Daoy (cell line): ENCODE measurements around the gene SLC25A53. TPM values are rescaled to one million over a fixed set of nuclear protein-coding genes. Genes with fewer than 3 reads are reported as not detected.

Experiments
- DNase-seq: peaks from one replicate; pipeline ENCODE4 v3.0.0-alpha.2; 2015; ENCODE audit warnings: low read depth
- total RNA-seq: library from RNA; depleted of rRNA; stranded (reverse); fragments of >200 nt; shearing (Covaris generic); gene quantifications from 2 replicates; pipeline ENCODE4 v1.2.3, GENCODE V29; 2014; rRNA removed

SLC25A53 gene, protein sequence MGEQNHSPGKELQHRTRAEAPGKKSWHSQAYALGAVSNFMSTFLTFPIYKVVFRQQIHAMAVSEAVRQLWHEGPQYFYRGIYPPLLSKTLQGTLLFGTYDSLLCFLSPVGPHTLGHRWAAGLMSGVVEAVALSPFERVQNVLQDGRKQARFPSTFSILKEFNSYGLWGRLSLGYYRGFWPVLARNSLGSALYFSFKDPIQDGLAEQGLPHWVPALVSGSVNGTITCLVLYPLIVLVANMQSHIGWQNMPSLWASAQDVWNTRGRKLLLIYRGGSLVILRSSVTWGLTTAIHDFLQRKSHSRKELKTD
- total RNA-seq, result 10.2 and 22.7 TPM in 2 replicates

DNA sequence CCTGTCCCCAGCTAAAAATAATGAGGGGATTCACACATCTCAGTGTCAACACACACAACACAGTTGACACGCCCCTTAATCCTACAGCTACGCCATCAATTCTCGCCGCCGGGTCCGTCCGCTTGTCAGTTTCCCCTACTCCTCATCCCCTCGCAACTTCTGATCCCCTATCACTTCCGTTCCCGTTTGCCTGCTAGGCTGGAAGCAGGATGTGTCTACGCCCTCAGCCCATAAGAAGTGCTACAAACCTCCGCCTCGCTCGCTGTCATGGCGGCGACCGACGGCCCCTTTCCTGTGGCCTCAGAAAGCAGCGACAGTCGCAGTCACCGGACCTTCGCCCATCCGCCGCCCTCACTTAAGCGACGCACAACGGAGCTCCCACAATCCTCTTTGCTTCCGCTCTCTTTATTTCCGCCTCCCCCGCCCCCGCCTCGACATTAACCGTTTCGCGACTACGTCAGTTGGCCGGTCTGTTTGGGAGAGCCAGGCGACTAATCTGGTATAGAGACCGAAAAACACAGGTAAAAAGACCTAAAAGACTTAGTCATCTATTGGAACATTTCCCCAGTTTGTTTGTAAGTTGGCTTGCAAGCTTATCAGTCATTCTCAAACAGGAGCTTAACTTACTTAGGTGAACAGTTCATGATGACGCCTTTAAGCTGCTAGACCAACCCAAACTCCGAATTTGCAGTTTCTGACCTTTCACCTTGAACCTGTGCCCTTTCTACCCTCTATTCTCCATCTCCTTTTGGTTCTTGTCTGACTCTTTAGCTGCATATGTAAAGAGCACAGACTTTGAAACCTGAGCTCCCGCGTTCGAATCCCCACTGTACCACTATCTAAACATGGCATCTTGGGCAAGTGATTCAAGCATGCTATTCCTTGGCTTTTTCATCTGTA, at the start of gene SLC25A53:
SLC25A53 (minus strand) TSS at position 380 of the 900 bp plus-strand sequence. CDS start 51,752 bp downstream, outside the sequence.
- peak; percentile 82 for DNase-seq

DNA sequence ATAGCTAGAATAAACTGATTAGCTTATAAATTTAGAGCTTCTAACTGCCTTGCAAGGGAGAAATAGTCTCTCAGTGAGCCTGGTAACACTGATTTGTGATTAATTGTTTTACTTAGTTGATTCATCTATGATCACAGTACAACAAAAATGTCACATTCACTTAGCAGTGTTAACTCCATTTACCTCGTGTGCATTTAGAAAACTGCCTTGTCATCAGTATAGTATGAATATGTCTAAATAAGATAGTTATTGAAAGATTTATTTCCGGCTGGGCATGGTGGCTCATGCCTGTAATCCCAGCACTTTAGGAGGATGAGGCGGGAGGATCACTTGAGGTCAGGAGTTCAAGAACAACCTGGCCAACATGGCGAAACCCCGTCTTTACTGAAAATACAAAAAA, 48.7 kb upstream of the SLC25A53 start:
- DNase-seq, result no peak

DNA sequence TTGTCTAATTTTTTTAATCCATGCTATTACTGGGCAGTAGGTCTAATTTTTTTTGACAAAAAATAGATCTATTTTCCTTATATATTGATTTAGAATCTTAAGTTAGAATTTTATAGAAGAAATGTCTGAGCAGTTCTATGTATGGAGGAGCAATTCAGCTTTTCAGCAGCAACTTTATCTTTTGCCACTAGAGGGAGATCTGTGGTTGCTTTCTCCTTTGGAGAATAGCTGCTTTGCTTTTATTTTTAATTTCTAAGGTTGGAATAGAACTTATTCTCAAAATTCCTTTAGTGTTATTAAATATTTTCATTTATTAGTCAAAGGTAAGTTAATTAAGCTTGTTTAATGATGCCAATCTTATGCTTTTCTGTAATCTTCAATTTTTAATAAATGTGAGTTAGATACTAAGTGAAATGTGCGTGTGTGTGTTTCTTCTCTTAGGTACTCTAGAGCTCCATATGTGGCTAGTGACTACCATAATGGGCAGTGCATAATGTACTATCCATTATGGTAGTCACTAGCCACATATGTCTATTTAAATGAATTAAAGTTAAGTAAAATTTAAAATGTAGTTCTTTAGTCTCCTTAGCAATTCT, 38.8 kb upstream of the SLC25A53 start:
- peak; percentile 2 for DNase-seq

DNA sequence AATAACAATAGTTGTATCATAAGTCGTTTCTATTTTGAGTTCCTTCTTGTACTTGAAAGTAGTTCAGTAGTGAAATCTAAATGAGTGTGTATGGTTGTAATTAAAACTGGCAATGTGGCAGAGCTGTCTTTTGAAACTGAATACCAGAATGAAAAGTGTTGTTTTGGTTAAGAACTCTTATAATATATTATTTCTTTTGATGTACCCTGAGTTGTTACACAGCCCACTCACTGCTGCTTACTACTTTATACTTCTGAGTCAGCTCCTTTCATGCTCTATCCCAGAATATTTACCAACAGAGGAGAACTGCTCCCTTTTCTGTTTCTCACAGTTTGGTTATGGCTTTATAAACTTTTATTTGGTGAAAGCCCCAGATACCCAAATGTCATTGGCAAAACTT, 38.2 kb upstream of the SLC25A53 start:
- DNase-seq, result no peak

DNA sequence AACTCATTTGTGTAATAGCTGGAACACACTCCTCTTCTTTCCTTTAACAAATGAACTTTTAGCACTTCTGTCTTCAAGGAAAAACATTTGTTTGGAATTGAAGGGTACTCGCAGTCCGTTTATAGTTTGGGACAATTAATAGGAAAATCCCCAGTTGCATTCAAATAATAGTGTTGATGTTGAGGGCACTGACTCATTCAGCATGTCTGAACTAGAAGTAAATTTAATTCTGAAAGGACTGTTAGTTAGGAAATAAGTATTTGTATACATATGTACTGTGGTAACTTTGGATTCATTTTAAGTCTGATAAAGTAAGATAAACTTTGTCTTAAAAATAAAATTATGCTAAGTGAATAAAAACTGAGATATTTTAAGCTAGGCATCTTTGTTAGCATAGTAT, 36.7 kb upstream of the SLC25A53 start:
- DNase-seq, result no peak

DNA sequence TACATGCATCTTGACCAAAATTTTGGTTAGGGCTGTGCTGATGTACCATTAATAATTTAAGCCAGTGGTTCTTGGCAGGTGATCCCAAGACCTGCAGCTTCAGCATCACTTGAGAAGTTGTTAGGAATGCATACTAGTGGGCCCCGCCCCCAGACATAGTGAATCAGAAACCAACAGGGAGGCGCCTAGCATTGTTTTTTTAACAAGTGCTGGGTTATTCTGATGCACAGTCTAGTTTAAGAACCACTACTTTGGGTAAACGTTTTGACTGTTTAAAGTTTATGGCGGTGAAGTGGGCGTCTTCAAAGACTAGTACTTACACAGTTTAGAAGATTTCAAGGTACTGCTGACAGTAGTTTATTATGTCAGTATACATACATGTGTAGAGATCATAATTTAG, 33.0 kb upstream of the SLC25A53 start:
- DNase-seq, result no peak

DNA sequence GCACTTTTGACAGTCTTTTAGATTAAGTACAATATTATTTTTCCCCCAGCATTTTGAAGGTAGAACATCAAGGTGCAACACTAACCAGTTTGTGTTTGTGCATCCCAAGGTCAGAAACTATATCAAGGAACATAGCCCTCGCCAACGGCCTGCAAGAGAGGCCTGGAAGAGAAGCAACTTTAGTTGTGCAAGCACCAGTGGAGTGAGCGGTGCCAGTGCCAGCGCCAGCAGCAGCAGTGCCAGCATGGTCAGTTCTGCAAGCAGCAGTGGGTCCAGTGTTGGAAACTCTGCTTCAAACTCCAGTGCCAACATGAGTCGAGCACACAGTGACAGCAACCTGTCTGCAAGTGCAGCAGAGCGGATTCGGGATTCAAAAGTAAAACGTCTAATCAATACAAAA, 31.1 kb upstream of the SLC25A53 start:
- DNase-seq, result no peak

DNA sequence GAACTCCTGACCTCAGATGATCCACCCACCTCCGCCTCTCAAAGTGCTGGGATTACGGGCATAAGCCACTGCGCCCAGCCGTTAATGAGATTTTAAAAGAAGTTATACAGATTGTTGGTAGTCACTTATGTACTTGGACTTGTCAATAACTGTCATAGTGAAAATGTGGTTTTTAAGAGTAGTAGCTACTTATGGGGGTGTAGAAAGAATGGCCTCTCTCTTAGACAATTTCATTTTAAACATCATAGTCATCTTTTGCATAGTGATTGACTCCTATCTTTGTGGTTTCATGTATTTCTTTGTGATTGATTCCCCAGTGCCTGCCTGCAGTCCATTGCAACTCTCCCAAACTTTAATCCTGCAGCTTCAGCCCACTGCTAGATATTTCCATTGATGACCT, 26.9 kb upstream of the SLC25A53 start:
- DNase-seq, result no peak

DNA sequence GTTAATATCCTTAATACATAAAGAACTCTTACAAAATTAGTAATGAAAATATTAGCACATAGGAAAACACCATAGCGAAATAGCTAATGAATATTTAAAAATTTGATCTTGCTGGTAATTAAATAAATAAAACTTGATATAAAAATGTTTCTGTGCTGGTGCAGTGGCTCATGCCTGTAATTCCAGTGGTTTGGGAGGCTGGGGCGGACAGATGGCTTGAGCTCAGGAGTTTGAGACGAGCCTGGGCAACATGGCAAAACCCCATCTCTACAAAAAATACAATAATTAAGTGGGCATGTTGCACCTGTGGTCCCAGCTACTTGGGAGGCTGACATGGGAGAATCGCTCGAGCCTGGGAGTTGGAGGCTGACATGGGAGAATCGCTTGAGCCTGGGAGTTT, 17.0 kb upstream of the SLC25A53 start:
- DNase-seq, result no peak

DNA sequence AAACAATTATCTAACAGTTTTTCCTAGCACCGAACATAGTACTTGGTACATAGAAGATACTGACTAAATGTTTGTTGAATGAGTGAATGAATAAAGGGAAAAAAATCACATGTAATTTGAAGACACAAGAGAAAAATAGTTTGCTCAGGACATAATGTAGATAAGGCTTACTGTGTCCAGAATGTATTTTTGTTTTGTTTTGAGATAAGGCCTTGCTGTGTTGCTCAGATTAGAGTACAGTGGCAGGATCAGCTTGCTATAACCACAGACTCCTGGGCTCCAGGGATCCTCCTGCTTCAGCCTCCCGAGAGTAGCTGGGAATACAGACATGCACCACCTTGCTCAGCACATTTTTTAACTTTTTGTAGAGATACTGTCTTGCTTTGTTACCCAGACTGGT, 16.0 kb upstream of the SLC25A53 start:
- DNase-seq, result no peak

DNA sequence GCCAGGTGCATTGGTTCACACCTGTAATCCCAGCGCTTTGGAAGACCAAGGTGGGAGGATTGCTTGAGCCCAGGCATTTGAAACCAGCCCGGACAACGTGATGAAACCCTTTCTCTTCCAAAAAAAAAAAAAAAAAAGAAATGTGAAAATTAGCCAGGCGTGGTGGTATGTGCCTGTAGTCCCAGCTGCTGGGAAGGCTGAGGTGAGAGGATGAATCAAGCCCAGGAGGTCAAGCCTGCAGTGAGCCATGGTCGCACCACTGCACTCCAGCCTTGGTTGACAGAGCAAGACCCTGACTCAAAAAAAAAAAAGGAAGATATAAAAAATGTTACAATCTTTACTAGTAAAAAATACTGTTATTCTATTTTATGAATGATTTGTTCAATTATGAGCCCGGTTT, 15.3 kb upstream of the SLC25A53 start:
- no peak for DNase-seq

DNA sequence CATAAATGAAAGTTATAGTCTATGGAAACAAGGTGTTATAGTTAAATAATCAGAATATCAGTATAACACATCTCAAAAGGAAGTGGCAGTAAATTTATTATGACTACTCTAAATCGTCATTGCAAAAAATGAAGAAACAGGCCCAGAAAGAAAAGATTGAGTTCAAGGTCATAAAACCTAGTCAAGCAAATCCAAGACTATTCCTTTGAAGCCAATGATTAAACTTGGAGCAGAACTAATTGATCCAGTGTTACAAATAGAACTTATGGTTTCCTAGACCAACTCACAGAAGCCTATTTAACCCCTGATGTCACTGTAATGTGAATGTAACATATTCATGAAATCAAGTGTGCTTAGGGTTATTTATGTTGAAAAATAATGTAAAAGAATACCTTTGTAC, 11.3 kb upstream of the SLC25A53 start:
- DNase-seq, result no peak

DNA sequence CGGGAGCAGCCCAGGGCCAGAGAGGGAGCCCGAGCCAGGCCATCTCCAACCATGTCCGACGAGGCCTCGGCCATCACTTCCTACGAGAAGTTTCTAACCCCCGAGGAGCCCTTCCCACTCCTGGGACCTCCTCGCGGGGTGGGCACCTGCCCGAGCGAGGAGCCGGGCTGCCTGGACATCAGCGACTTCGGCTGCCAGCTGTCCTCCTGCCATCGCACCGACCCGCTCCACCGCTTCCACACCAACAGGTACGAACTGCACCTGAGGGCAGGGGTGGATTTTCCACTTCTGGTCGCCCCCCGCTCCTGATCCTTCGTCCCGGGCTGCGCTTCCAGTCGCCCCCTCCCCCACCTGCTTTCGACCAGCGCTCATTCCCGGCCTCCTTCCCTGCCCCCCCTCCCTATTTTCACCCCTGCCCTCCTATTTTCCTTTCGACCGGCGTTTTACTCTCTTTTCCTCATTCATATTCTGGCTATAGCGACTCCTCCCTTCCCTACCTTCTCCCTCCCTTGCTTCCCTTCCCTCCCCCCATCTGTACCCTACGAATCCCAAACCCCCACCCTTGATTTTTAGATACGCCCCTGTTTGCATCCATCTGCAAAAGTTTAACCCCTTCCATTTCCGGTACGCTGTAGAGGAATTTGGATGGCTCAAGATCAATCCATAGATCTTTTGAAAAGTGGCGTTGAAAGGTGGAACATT, 10.1 kb upstream of the SLC25A53 start:
- DNase-seq, result peak; percentile 1

DNA sequence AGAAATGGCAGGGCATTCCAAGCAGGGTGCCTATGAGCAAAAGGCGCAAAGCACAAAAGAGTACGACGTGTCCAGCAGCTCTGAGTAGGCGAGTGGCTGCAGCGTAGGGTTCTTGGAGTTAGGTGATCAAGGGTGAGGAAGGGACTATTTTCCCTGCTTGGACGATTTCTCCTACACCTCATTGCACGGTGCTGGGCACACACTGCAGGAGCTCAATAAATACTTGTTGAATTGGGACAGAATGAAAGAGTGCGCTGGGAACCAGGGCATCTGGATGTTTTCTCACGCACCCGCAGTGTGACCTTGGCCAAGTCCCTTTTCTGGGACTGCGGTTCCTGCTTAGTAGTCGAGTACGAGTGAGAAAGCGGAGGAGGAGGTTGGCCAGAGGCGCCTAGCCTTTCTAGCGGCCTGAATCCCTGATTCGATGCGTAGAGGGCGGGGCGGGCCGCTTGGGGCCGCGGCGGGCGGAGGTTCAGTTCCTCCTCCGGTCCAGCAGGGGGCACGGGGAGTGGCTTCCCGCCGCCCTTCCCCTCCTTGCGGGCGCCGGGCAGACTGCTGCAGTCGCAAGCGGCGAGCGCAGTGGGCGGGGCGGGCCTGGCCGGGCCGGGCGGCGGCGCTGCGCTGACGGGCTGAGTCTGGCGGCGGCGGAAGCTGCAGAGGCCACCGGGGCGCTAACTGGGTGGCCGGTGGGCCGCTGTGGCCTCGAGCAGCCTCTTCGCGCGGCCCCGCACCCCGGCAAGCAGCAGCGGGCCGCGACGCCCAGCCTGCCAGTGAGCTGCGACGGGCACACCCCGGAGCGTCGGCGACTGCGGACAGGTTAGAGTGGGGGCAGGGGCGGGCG, 9.3 kb upstream of the SLC25A53 start, which contains the start of gene FAM199X:
FAM199X (plus strand) TSS at position 560 of the 841 bp plus-strand sequence. CDS start 333 bp downstream, outside the sequence.
- DNase-seq, result peak; percentile 87

DNA sequence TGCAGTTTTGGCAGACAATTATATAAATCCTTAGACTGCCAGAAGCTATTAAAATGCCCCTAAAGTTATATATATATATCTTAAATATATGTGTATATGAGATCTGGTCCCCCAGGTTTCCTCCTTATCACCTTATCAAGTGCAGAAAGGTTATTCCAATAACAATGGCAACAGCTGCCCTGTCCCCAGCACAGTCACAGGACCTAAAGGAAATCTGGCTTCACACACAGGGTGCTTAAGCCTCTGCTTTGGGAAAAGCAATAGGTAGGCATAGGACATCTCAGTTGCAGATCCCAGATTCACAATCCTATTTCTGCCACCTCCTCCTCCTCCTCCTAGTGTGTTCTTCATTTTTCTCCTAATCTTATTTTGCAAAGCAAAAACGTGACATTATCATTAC, 5.8 kb downstream of the SLC25A53 start:
- DNase-seq, result no peak

DNA sequence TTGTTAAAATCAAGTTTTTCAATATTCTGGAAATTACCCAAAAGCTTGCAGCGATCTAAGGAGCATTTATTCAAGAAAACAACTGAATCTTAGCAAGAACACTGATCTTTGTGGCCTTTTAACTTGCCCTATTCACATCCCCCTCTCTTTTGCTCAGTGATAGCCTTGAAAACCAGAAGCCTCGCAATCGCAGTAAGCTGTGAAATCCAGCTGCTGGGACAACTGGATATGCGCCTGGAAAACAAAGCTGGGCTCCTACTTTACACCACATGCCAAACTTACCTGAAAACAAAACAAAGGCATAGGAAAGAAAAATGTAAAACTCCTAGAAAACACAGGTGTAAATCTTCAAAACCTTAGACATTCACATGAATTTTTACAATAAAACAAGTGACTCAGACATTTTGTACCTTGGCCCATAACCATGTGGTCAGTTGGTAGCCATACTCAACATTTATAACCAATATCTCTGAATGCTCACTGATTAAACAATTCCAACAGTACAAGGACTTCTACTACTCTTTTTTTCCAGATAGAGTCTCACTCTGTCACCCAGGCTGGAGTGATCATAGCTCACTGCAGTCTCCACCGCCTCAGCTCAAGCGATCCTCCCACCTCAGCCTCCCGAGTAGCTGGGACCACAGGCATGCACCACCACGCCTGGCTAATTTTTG, 15.6 kb downstream of the SLC25A53 start:
- no peak for DNase-seq

DNA sequence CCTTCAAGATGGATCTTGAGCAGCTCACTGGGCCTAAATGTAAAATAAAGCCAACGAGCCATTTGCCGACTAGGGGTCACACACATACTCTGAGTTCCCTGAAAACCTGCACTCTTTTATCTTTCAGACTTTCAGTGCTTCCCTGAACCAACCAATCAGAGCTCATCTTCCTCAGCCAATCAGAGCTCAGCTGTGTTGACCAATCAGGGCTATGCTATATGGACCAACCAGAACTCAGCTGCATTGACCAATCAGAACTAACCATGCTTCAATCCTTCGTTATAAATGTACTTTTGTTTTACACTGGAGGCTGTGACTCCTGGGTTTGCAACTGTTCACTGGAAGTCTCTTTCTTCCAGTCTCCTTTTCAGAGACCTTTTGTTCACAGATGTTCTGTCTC, 19.3 kb downstream of the SLC25A53 start:
- DNase-seq, result peak; percentile 2

DNA sequence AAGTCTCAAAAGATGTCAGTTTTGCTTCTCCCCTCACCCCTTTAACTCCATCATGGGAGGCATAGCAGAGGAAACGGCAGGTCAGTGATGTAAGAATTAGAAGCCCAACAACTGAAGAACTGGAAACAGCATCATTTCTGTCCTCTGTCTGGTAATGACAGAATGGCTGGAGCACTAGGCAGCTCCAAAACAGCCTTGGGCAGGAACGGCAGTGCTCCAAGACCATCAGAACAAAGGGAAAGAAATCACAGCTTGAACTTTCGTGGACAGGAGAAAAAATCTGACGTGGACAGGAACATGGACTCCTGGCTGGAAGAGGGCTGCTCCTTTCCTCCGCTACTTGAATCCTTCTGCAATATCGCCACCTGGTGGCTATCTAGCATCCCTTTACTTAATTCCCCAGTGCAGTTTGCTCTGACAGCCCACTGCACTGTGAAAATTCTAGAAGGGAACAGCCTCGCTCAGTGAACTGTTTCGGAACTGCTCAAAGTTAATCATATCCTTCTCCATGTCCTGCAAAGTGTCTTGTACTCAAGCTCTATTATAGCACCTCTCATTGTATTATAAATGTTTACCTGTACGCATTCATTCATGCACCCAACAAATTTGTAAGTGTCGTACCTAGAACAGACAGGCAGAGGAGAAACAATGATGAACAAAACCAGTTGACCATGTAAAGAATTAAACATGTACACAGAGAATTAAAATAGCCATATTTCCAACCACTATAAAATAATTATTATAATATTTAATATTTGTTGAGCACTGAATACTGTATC, 20.4 kb downstream of the SLC25A53 start:
- DNase-seq, result peak; percentile 65

DNA sequence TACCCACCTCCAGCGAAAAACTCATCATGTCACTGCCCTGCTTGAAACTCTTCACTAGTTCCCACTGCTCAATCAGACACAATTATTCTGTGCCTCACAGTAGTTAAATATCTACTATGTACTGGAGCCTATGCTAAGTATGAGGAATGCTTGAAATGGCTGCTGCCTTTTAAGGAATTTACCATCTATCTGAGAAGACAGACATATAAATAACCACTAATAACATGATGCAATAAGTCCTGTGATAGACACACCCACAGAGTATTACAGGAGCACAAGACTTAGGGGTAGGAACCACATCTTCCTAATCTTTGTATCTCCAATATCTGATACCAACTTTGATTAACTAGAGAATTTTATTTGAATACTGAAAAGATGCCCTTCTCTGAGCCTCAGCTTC, 21.1 kb downstream of the SLC25A53 start:
- DNase-seq, result no peak
